ENCODE data around the gene NPM1. TPM values are rescaled to one million over a fixed set of nuclear protein-coding genes. Genes with fewer than 3 reads are reported as not detected.
"Not testable (repeated sequence)": the region's sequence is repeated elsewhere in the genome, so short reads cannot be mapped to it uniquely, and the experiment has no call there.

Gene NPM1
- total and polyA plus RNA-seq, 2 donors (not counting 1 experiment from before 2014, with no cell fraction given) = 158 to 920 TPM

DNA sequence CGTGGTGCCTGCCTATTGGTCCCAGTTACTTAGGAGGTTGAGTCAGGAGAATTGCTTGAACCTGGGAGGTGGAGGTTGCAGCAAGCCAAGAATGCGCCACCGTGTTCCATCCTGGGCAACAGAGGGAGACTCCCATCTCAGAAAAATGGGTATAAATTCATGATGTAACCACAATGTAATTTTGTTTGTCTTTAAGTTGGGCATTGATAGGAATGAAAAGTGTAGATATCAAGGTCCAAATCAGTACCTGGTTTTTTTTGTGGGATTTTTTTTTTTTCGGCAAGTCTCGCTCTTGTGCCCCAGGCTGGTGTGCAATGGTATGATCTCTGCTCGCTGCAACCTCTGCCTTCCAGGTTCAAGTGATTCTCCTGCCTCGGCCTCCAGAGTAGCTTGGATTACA is 7.4 kb downstream of the NPM1 start:
- H3K4me1 Mint-ChIP-seq = peaks cover 45% of the 10 kb centered on the region
- no peak overlapping the region for H3K4me2 ChIP-seq (replicated peaks; ENCODE audit: low read depth, low read length, poor library complexity, severe bottlenecking)

DNA sequence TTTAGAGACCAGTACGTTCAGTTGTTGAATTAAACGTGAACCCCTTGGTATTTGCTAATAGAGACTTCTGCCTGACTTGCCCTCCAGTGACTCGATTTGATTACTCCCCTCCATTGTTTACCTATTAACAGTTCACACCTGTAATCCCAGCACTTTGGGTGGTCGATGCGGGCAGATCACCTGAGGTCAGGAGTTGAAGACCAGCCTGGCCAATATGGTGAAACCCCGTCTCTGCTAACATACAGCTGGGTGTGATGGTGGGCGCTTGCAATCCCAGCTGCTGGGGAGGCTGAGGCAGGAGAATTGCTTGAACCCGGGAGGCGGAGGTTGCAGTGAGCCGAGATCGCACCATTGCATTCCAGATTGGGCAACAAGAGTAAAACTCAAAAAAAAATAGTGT is 8.9 kb downstream of the NPM1 start:
- H2AFZ ChIP-seq (ENCODE audit: insufficient read depth, low read depth, low read length, poor library complexity, severe bottlenecking); ATAC-seq (ENCODE audit: low read depth); H3K4me2 ChIP-seq (replicated peaks; ENCODE audit: low read depth, low read length, poor library complexity, severe bottlenecking); CTCF ChIA-PET; H3K9me3 Mint-ChIP-seq (ENCODE audit: insufficient read depth); H3K27me3 ChIP-seq (replicated peaks in 1 of 4; ENCODE audit: control extremely low read depth in 1 of 4, control insufficient read depth in 3 of 4, insufficient read depth in 4 of 4, low read length in 3 of 4); DNase-seq; H3K27ac ChIP-seq (ENCODE audit: low read length in 2 of 2); H3K4me1 ChIP-seq (ENCODE audit: control insufficient read depth in 2 of 2, insufficient read depth in 2 of 2, low read length in 2 of 2); H3K27me3 Mint-ChIP-seq; POLR2A ChIA-PET; H3K4me3 Mint-ChIP-seq; H3K9me3 ChIP-seq (ENCODE audit: control extremely low read depth in 1 of 3, control insufficient read depth in 2 of 3, insufficient read depth in 1 of 3, low read length in 2 of 3); intact Hi-C loops (cut with micrococcal nuclease); H3K27ac Mint-ChIP-seq; H3K4me3 ChIP-seq (ENCODE audit: control extremely low read depth in 1 of 5, extremely low read depth in 1 of 5, insufficient read depth in 1 of 5, low read depth in 2 of 5, low read length in 4 of 5); H3K9ac ChIP-seq (ENCODE audit: low read length): not testable (repeated sequence)
- peaks cover 20 to 91% of the 10 kb centered on the region in 2 experiments for H3K36me3 ChIP-seq (replicated peaks in 1 of 2; ENCODE audit: control extremely low read depth in 1 of 2, control insufficient read depth in 1 of 2, extremely low read depth in 1 of 2, insufficient read depth in 2 of 2, low read length in 1 of 2)
- peaks cover 98% of the 10 kb centered on the region for H3K79me2 ChIP-seq (ENCODE audit: control insufficient read depth, insufficient read depth, low read length)
- H4K20me1 ChIP-seq (ENCODE audit: control insufficient read depth, insufficient read depth, low read length, poor library complexity, severe bottlenecking) = peaks cover 100% of the 10 kb centered on the region
- H3K4me1 Mint-ChIP-seq = peaks cover 29% of the 10 kb centered on the region
- WGBS (ENCODE audit: insufficient coverage) = 94% methylated on average over 5 of the region's 11 CpGs

More for the DNA sequence above, 7.4 kb downstream of the NPM1 start:
- no peak for DNase-seq
- no peak overlapping the region for H3K4me3 ChIP-seq (ENCODE audit: control extremely low read depth in 1 of 5, extremely low read depth in 1 of 5, insufficient read depth in 1 of 5, low read depth in 2 of 5, low read length in 4 of 5)
- H3K4me3 Mint-ChIP-seq = no peak overlapping the region
- no peak overlapping the region for H3K27ac Mint-ChIP-seq
- H3K27me3 Mint-ChIP-seq = no peaks in the 10 kb centered on the region
- intact Hi-C loops (cut with micrococcal nuclease) = no loop called here
- no peak overlapping the region for H3K9ac ChIP-seq (ENCODE audit: low read length)
- ChIA-PET POLR2A (no interaction called here), CTCF (no interaction called here)
- H3K27me3 ChIP-seq (replicated peaks in 1 of 4; ENCODE audit: control extremely low read depth in 1 of 4, control insufficient read depth in 3 of 4, insufficient read depth in 4 of 4, low read length in 3 of 4) = no peaks in the 10 kb centered on the region
- 96% methylated on average over 5 of the region's 7 CpGs for WGBS (ENCODE audit: insufficient coverage)
- ATAC-seq (ENCODE audit: low read depth) = no peak
- TF ChIP-seq, protein P1, sequence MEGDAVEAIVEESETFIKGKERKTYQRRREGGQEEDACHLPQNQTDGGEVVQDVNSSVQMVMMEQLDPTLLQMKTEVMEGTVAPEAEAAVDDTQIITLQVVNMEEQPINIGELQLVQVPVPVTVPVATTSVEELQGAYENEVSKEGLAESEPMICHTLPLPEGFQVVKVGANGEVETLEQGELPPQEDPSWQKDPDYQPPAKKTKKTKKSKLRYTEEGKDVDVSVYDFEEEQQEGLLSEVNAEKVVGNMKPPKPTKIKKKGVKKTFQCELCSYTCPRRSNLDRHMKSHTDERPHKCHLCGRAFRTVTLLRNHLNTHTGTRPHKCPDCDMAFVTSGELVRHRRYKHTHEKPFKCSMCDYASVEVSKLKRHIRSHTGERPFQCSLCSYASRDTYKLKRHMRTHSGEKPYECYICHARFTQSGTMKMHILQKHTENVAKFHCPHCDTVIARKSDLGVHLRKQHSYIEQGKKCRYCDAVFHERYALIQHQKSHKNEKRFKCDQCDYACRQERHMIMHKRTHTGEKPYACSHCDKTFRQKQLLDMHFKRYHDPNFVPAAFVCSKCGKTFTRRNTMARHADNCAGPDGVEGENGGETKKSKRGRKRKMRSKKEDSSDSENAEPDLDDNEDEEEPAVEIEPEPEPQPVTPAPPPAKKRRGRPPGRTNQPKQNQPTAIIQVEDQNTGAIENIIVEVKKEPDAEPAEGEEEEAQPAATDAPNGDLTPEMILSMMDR (IDR thresholded peaks at IDR 0.05) = no peak
- no peak for TF ChIP-seq EZH2 (IDR thresholded peaks at IDR 0.05; ENCODE audit: borderline replicate concordance, insufficient read depth, low read depth, low read length, poor library complexity, severe bottlenecking)
- no peak overlapping the region for H3K27ac ChIP-seq (ENCODE audit: low read length in 2 of 2)
- H3K4me1 ChIP-seq (ENCODE audit: control insufficient read depth in 2 of 2, insufficient read depth in 2 of 2, low read length in 2 of 2) = peaks cover 19 to 23% of the 10 kb centered on the region in 2 donors
- no peaks in the 10 kb centered on the region for H3K9me3 Mint-ChIP-seq (ENCODE audit: insufficient read depth)
- H3K9me3 ChIP-seq (ENCODE audit: control extremely low read depth in 1 of 3, control insufficient read depth in 2 of 3, insufficient read depth in 1 of 3, low read length in 2 of 3) = no peaks in the 10 kb centered on the region
- peaks cover 100% of the 10 kb centered on the region for H3K79me2 ChIP-seq (ENCODE audit: control insufficient read depth, insufficient read depth, low read length)
- H4K20me1 ChIP-seq (ENCODE audit: control insufficient read depth, insufficient read depth, low read length, poor library complexity, severe bottlenecking) = peaks cover 100% of the 10 kb centered on the region
- peaks cover 19 to 86% of the 10 kb centered on the region in 2 experiments for H3K36me3 ChIP-seq (replicated peaks in 1 of 2; ENCODE audit: control extremely low read depth in 1 of 2, control insufficient read depth in 1 of 2, extremely low read depth in 1 of 2, insufficient read depth in 2 of 2, low read length in 1 of 2)
- H2AFZ ChIP-seq (ENCODE audit: insufficient read depth, low read depth, low read length, poor library complexity, severe bottlenecking) = no peak overlapping the region

Data from B cell (primary cell).